ENCODE data around the gene HCFC1. TPM values are rescaled to one million over a fixed set of nuclear protein-coding genes. Genes with fewer than 3 reads are reported as not detected.

Gene HCFC1
- total and polyA plus RNA-seq, 9 of the 15 experiments (the other 6 are each of a cell fraction or from before 2014, with no cell fraction given) = 2.8 to 133 (median 17.1) TPM

- WGBS (ENCODE audit: insufficient coverage, low coverage, missing lambda C conversion rate) = 67% methylated on average over 11 of the region's 20 CpGs
- Histone ChIP-seq H3K4me1 (replicated peaks in 1 of 2; ENCODE audit: control insufficient read depth in 2 of 2, insufficient read depth in 2 of 2, low read length in 2 of 2) (peaks cover 6 to 71% of the 10 kb centered on the region in 2 experiments), H3K27ac (ENCODE audit: extremely low read depth, low read depth, low read length) (peak overlapping the region; percentile 36; the same call in 1 of the 3 replicates), H2AFZ (ENCODE audit: low read depth, low read length) (no peak overlapping the region), H3K9ac (ENCODE audit: insufficient read depth in 1 of 2, low read depth in 2 of 2, low read length in 2 of 2) (peak overlapping the region in 1 of 2 experiments; percentile 65; a peak in 2 of 4 replicates), H4K20me1 (replicated peaks; ENCODE audit: control insufficient read depth, insufficient read depth, low read length) (no peaks in the 10 kb centered on the region; the same call in 1 of the 2 replicates), H3K4me2 (ENCODE audit: insufficient read depth, low read length) (no peak overlapping the region), H3K9me3 (replicated peaks; ENCODE audit: control insufficient read depth, insufficient read depth, low read depth, low read length) (no peaks in the 10 kb centered on the region), H3K9me1 (ENCODE audit: control insufficient read depth, insufficient read depth, low read length) (no peaks in the 10 kb centered on the region), H3K79me2 (ENCODE audit: control insufficient read depth, insufficient read depth, low read length) (peaks cover 35% of the 10 kb centered on the region), H3K36me3 (ENCODE audit: control insufficient read depth, insufficient read depth, low read length) (peaks cover 89% of the 10 kb centered on the region), H3K4me3 (no peak overlapping the region), H3K27me3 (ENCODE audit: control insufficient read depth in 2 of 2, insufficient read depth in 2 of 2, low read length in 2 of 2) (no peaks in the 10 kb centered on the region)
- intact Hi-C loops (cut with micrococcal nuclease) = no loop called here
- DNase-seq (ENCODE audit: extremely low read depth in 1 of 4, low spot score in 3 of 4) (peak; percentile 60 to 72 (median 66)), FAIRE-seq (no peak), ATAC-seq (peak; percentile 82)
- BruUV-seq (replicated peaks) = no TSS peak
- ChIA-PET CTCF (ENCODE audit: low intra/inter-chr PET ratio) (interaction anchor here (0.7 kb wide), 1 partner anchor 37 kb away, joined by 3 read pairs; no protein-coding TSS in a partner anchor), POLR2A (interaction anchor here (0.7 to 3.3 kb wide), 7 partner anchors 10 to 84 kb away, joined by 3 to 23 read pairs (median 4); partner anchors contain the start of gene MECP2)
- in situ Hi-C loops (cut with MboI) = no loop called here
- TF ChIP-seq PML (IDR thresholded peaks at IDR 0.05; ENCODE audit: low read length) (0 out of 2 replicates have a peak, but pooled peaks have one; percentile 16), REST (IDR thresholded peaks at IDR 0.05; ENCODE audit: borderline replicate concordance) (peak; percentile 41; the same call in 1 of the 2 replicates), REST (CRISPR knock-in tag; IDR thresholded peaks at IDR 0.05; ENCODE audit: low read depth) (no peak), POLR2G (IDR thresholded peaks at IDR 0.05; ENCODE audit: low read depth, low read length) (peak; percentile 37; the same call in 1 of the 2 replicates), XRCC5 (IDR thresholded peaks at IDR 0.05; ENCODE audit: low read depth, low read length) (0 out of 2 replicates have a peak, but pooled peaks have one; percentile 52), HMG20B (CRISPR knock-in tag; IDR thresholded peaks at IDR 0.05) (no peak), HSF4 (CRISPR knock-in tag; IDR thresholded peaks at IDR 0.05; ENCODE audit: borderline replicate concordance) (no peak), SPI1 (IDR thresholded peaks at IDR 0.05; ENCODE audit: borderline replicate concordance, low read depth, low read length) (no peak), RBFOX2 (IDR thresholded peaks at IDR 0.05; ENCODE audit: low read depth, low read length) (peak; percentile 51)
- TF ChIP-seq, protein P1, sequence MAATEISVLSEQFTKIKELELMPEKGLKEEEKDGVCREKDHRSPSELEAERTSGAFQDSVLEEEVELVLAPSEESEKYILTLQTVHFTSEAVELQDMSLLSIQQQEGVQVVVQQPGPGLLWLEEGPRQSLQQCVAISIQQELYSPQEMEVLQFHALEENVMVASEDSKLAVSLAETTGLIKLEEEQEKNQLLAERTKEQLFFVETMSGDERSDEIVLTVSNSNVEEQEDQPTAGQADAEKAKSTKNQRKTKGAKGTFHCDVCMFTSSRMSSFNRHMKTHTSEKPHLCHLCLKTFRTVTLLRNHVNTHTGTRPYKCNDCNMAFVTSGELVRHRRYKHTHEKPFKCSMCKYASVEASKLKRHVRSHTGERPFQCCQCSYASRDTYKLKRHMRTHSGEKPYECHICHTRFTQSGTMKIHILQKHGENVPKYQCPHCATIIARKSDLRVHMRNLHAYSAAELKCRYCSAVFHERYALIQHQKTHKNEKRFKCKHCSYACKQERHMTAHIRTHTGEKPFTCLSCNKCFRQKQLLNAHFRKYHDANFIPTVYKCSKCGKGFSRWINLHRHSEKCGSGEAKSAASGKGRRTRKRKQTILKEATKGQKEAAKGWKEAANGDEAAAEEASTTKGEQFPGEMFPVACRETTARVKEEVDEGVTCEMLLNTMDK (IDR thresholded peaks at IDR 0.05; ENCODE audit: borderline replicate concordance, insufficient read depth, low read depth, low read length, poor library complexity, severe bottlenecking) = peak; percentile 76
Observed at GRCh38 chrX:154013614-154014360, 42.2 kb upstream of the HCFC1 start.
